GM12801 (cell line): ENCODE results near the gene HSPA12B.

Source experiments
- TF ChIP-seq, protein P1 (sequence below): IDR thresholded peaks from one replicate; pipeline ENCODE4 v1.5.1; 2011; ENCODE audit warnings: control low read depth; ENCODE audit not compliant: insufficient read length; ENCODE audit errors: extremely low read depth

Gene HSPA12B

DNA sequence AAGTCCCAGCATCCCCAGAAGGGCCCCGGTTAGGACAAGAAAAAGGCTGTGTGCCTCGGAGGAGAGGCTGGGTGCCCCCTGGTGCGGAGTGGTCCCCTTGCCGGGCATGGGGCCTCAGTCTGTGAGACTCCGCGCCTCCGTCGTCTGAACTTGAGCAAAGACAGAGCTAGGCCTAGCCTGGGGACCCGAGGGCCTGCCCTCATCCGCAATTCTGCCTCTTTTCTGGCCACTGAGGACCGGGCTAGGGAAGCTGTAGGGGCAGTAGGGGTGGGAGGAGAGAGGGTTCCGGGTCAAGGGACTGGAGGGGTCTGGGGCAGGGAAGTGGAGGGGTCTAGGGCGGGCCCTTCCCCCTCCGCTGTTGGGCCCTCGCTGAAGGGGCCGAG is 550 bp upstream of the HSPA12B start:
- TF ChIP-seq, protein P1, sequence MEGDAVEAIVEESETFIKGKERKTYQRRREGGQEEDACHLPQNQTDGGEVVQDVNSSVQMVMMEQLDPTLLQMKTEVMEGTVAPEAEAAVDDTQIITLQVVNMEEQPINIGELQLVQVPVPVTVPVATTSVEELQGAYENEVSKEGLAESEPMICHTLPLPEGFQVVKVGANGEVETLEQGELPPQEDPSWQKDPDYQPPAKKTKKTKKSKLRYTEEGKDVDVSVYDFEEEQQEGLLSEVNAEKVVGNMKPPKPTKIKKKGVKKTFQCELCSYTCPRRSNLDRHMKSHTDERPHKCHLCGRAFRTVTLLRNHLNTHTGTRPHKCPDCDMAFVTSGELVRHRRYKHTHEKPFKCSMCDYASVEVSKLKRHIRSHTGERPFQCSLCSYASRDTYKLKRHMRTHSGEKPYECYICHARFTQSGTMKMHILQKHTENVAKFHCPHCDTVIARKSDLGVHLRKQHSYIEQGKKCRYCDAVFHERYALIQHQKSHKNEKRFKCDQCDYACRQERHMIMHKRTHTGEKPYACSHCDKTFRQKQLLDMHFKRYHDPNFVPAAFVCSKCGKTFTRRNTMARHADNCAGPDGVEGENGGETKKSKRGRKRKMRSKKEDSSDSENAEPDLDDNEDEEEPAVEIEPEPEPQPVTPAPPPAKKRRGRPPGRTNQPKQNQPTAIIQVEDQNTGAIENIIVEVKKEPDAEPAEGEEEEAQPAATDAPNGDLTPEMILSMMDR: no peak

DNA sequence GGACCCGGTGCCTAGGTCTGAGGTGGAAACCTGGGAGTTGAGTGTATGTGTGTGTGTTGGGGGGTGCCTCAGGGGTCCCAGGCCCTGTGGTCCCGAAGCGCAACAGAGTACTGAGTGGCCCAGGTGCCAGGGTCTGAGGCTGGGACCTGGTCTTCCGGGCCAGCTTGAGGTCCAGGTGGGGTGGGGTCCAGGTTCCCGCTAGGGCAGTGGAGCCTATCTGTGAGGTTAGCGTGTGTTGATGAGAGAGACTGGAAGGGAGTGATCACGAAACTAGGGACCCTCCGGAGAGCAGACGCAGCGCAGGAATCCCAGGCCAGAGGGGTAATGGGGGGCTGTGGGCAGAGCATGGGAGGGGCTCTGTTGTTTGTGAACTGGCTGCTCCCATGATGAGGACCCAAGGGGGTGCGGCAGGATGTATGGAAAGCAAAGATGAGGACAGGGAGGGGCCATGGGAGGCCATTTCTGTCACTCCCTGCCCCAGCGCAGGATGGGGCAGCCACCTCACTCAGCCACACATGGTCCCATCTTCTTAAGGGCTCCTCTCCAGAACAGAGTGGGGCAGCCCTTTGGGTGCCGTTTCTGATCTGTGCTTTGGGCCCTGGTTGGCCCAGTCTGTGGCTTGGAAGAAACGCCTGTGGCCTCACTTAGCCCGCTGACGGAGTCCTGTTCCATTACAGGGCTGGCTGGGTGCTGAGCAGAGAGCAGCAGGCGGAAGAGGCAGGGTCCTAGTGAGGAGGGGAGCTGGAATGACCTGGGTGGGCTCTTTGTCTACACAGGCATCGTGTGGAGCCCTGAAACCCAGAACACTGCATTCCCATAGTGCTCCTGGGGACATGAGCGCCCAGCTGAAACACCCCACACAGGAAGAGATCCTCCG is 872 bp downstream of the HSPA12B start:
- TF ChIP-seq, protein P1: no peak

DNA sequence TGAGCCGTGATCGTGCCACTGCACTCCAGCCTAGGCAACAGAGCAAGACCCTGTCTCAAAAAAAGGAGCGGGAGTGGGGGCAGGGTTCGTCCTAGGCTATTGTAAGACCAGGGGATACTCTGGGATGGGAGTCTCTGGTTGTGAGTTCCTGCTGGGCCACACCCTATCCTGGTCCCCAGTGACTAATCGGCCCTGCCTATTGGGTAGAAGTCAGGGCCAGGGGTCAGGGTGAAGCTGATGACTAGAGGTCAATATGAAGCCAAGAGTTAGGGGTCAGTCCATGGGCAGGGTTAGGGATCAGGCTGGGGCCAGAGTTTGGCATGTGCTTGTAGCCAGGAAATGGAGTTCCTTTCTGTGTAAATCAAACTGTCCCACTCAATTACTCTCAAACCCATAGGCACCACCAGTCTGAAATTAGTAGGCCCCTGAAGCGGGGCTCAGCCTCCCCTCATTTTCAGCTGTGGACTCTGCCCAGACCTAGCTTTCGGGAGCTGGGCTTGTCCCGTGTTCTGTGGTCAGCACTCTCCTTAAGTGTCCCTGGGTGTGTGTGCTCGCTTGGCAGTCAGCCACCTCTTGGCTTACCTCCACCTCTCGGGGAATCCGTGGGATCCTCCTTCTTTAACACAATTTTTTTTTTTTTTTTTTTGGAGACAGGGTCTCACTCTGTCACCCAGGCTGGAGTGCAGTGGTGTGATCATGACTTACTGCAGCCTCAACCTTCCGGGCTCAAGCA is 1.8 kb downstream of the HSPA12B start:
- TF ChIP-seq, protein P1: no peak

DNA sequence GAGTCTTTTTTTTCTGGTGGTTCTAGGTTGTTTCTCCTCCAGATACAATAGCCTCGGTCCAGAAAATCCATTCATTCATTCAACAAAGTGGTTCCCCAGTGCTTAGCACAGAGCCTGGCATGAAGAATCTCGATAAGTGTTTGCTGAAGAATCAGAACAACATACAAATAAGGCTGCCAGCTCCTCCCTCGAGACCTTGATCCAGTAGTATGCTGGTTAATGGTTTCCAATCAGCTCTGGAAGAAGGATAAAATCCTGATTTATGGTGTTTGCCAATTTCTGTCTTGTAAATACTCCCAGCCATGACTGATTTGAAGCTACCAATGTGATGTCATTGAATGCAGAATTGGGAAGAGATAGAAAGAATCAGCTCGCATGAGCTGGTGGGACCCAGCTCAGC is 3.3 kb downstream of the HSPA12B start:
- TF ChIP-seq, protein P1: no peak

DNA sequence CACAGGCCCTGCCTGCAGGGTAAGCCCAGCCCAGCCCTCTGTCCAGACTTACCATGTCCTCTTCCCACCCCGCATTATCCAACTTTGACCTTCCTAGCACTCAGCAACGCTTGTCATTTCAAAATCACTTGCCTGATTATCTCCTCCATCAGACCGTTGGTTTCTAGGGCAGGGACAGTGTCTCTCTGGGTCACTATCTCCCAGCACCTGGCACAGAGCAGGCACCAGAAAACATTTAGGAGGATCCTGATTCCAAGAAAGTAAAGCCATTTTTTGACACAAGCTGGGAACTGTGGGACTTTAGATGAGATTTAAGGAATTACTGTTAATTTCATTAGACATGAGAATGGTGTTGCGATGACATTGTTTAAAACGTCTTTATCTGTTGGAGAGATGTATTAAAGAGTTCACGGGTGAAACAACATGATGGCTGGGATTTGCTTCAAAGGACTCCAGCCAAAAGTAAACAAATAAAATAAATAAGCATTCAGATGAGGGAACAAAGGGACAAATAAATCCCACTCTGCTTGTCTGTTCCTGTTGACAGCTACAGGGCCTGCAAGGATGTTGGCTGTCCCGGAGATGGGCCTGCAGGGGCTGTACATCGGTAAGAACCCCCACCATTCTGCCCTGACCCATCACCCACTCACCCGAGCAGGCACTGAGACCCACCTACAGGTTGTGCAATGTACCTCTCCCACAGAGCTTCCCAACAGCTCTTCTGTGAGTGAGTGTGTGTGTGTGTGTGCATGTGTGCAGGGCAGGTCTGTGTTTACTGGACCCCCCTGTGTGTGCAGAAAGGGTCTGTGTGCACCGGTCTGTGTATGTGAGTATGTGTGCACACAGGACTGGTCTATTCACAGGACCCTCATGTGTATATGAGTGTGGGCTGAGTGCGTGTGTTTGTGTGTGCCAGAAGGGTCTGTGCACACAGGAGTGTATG is 5.9 kb downstream of the HSPA12B start:
- TF ChIP-seq, protein P1: no peak

DNA sequence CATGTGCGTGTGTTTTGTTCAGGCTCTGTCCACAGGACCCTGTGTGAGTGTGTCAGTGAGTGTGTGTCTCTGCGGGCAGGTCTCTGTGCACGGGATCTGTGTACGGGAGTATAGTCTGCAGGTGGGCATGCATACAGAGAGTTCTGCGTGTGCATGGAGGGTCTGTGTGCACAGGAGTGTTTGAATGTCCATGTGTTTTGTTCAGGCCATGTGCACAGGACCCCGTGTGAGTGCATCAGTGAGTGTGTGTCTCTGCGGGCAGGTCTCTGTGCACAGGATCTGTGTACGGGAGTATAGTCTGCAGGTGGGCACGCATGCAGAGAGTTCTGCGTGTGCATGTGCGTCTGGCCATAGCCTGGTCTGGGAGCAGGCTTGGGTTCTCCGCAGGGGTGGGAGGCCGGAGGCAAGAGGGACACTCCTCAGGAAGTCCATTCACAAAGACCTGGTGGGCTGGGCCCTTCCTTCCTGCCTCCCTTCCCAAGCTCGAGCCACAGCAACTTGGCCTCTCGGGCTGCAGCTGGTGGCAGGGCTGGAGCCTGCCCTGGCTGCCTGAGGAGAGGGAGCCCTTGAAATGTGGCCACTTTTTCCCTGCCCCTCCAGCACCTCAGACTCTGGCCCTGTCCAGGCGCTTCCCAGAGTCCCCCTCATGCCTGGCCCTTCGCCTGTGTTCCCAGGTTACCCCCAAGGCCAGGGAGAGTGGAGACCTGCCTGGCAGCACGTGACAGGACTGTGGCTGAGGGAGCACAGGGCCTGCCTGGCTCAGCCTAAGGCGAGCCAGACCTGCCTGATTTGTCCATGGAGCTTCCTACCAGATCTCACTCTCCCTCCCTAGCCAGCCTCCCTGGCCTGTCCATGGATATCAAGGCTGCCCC is 6.8 kb downstream of the HSPA12B start:
- TF ChIP-seq, protein P1: no peak
